ENCODE measurements around the gene ILDR1. TPM values are rescaled to one million over a fixed set of nuclear protein-coding genes. Genes with fewer than 3 reads are reported as not detected.

The ILDR1 gene
- total RNA-seq, 1 donor = not detected

DNA sequence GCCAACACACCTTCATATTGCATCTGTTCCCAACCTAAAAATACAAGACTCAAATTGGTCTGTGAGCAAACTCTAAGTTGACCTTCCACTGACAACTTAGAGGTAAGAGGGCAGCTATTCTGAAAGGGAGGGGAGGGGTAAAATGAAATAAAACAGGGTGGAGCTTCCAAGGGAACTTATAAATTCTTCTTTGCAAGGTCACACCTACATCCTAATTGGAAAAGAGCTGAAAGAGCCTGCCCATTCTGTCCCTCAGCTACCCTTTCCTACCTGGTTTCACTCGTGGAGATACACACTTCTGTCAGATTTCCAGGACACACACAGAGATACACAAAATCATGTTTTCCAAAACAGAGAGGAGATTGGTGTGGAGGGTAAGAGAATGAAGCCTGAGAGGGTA, 1.0 kb downstream of the ILDR1 start:
- TF ChIP-seq, protein P1, sequence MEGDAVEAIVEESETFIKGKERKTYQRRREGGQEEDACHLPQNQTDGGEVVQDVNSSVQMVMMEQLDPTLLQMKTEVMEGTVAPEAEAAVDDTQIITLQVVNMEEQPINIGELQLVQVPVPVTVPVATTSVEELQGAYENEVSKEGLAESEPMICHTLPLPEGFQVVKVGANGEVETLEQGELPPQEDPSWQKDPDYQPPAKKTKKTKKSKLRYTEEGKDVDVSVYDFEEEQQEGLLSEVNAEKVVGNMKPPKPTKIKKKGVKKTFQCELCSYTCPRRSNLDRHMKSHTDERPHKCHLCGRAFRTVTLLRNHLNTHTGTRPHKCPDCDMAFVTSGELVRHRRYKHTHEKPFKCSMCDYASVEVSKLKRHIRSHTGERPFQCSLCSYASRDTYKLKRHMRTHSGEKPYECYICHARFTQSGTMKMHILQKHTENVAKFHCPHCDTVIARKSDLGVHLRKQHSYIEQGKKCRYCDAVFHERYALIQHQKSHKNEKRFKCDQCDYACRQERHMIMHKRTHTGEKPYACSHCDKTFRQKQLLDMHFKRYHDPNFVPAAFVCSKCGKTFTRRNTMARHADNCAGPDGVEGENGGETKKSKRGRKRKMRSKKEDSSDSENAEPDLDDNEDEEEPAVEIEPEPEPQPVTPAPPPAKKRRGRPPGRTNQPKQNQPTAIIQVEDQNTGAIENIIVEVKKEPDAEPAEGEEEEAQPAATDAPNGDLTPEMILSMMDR (IDR thresholded peaks at IDR 0.05; ENCODE audit: insufficient read depth, low read depth, low read length) = no peak
- no peak overlapping the region for H3K4me3 ChIP-seq (ENCODE audit: low read depth, low read length)
- no peak for DNase-seq (ENCODE audit: low read depth)

DNA sequence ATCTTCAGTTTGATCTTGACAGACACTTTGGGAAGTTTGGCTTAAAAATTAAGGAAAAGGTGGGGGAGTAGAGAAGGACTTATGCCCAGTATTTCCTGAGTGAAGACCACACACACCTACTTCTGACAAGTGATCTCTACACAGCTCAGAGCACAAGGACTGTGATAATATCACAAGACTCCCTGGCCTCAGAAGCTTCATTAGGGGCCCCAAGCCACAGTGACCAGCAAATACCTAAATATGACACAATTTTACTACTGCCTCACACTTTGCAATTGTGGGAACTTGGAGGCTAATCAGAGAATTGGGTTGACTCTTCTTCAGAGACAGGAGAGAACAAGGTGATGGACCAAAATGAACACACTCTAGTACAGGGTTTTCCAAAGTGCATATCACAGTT, 2.6 kb downstream of the ILDR1 start:
- no peak for DNase-seq (ENCODE audit: low read depth)
- H3K4me3 ChIP-seq (ENCODE audit: low read depth, low read length) = no peak overlapping the region
- TF ChIP-seq, protein P1 (IDR thresholded peaks at IDR 0.05; ENCODE audit: insufficient read depth, low read depth, low read length) = no peak

DNA sequence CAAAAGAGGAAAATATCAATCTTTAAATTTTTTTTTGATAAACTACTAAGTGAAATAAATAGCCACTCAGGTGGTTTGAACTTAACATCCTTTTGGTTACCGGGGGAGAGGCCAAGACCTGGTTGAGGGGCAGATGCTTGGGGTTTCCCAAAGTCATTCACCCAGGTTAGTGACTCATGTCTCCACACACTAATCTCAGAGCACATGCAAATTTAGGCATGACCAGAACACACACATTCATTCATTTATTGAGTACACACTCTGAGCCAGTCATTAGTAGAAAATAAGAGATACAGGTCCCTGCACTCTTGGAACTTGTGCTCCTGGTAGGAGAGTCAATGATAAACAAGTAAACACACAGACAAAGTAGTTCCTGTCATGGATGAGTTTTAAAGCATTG, 7.3 kb downstream of the ILDR1 start:
- no peak for DNase-seq (ENCODE audit: low read depth)
- TF ChIP-seq, protein P1 (IDR thresholded peaks at IDR 0.05; ENCODE audit: insufficient read depth, low read depth, low read length) = no peak
- no peak overlapping the region for H3K4me3 ChIP-seq (ENCODE audit: low read depth, low read length)

DNA sequence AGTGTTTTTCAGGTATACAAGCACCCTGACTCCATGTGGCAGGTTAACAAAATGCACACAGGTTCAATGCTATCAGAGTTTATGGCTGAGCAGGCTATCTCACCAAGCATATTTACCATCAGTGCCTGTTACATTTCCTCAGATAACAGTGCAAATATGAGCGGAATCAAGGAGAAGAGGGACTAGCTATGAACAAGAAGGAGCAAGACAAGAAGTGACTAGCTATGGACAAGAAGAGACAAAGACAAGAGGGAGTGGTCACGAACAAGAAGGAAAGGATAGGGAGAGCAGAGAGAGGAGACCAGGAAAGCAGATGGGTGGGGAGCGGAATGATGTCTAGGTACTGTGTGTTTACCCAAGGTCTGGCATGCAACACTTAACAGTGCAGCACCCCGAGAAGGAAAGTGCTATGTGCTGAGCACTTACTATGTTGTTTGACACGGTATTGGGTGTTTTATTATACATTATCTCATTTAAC, 8.6 kb downstream of the ILDR1 start:
- H3K4me3 ChIP-seq (ENCODE audit: low read depth, low read length) = no peak overlapping the region
- DNase-seq (ENCODE audit: low read depth) = no peak
- TF ChIP-seq, protein P1 (IDR thresholded peaks at IDR 0.05; ENCODE audit: insufficient read depth, low read depth, low read length) = no peak

DNA sequence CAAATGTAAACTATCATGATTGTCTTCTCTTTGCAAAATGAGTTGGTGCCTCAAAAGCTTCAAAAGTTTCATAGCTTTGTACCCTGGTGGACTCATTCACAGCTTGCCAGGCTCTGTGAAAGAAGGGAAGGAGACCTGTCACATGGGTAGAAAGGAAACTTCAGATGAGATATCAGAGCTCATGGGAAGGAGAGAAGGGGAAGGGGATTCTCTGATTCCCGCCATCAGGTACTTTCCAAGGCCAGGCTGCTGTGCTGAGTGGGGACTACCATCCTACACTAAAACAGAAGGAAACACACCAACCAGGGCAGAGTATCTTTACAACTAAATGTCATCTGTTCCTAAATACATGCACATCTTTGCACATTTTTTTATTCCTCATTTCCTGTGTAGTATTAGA, 9.2 kb downstream of the ILDR1 start:
- no peak for DNase-seq (ENCODE audit: low read depth)
- TF ChIP-seq, protein P1 (IDR thresholded peaks at IDR 0.05; ENCODE audit: insufficient read depth, low read depth, low read length) = no peak
- no peak overlapping the region for H3K4me3 ChIP-seq (ENCODE audit: low read depth, low read length)

DNA sequence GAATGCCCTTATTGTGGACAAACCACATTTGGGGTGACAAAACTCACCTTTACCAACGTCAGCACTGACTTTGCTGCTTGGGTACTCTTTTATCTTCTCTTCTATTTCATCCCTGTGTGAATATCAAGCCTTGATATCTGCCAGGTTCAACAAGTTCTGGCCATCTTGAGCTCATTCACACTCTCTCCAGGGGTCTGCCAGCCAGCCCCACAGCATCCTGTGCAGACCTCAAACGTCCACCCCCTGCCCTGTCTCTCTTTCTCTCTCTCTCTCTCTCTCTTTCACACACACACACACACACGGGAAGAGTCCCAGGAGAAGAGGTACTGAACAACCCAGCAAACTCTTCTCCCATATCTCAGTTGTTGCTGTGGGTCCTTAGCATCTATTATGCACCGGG, 10.7 kb downstream of the ILDR1 start:
- no peak for DNase-seq (ENCODE audit: low read depth)
- H3K4me3 ChIP-seq (ENCODE audit: low read depth, low read length) = no peak overlapping the region
- TF ChIP-seq, protein P1 (IDR thresholded peaks at IDR 0.05; ENCODE audit: insufficient read depth, low read depth, low read length) = no peak

DNA sequence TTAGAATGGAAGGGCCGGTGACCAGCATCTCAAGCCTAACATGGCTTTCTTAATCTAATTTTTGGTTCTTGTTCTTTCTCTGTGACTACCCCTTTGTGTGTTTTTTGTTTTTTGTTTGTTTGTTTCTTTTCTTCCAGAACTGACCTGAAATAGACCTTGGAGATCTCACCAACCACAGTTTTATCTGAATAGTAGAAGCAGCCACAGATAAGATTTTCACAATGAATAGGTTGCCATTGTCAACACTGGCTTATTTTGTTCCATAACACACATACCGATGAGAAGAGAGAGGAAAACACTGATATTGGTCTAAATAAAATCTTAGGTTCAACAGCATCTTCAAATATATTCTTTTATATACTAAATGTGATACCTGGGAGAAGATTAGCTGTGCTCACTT, 11.5 kb downstream of the ILDR1 start:
- no peak for DNase-seq (ENCODE audit: low read depth)
- TF ChIP-seq, protein P1 (IDR thresholded peaks at IDR 0.05; ENCODE audit: insufficient read depth, low read depth, low read length) = no peak

More for the DNA sequence above, 11.5 kb downstream of the ILDR1 start:
- H3K4me3 ChIP-seq (ENCODE audit: low read depth, low read length) = no peak overlapping the region

All from fibroblast of villous mesenchyme (primary cell).